ENCODE data around the gene FLNA. TPM values are rescaled to one million over a fixed set of nuclear protein-coding genes. Genes with fewer than 3 reads are reported as not detected.

The FLNA gene
- total and polyA plus RNA-seq, 2 experiments from 2014 or later, result 396 to 468 TPM

GRCh38 chrX:154378799-154379568, 4.5 kb upstream of the FLNA start, which contains the start of gene EMD:
Gene EMD, plus strand, starts transcription at chrX:154379295. Its CDS starts 190 bp downstream, at chrX:154379485.
- 57% methylated on average over 42 of the region's 103 CpGs for WGBS (ENCODE audit: low lambda C conversion rate, missing lambda C conversion rate)
- no peaks in the 10 kb centered on the region for H3K9me2 ChIP-seq (replicated peaks; ENCODE audit: insufficient read depth)
- H3K27ac ChIP-seq, result peak within 1 kb of the TSS; percentile 99
- H3K27me3 ChIP-seq, result no peaks in the 10 kb centered on the region
- DNase-seq (ENCODE audit: low spot score), result peak; percentile 96
- H4K20me1 ChIP-seq (ENCODE audit: insufficient read depth, poor library complexity, severe bottlenecking), result peaks cover 5% of the 10 kb centered on the region
- no peaks in the 10 kb centered on the region for H3K9me3 ChIP-seq (ENCODE audit: low read depth)
- no peaks in the 10 kb centered on the region for H3K36me3 ChIP-seq (replicated peaks; ENCODE audit: insufficient read depth, low read depth)
- peaks cover 16% of the 10 kb centered on the region for H3K79me2 ChIP-seq
- H2AFZ ChIP-seq, result no peak within 1 kb of the TSS
- H3K4me1 ChIP-seq (ENCODE audit: insufficient read depth), result peaks cover 9% of the 10 kb centered on the region
- H3K4me2 ChIP-seq, result peak within 1 kb of the TSS; percentile 85
- TF ChIP-seq EZH2phosphoT487 (IDR thresholded peaks at IDR 0.05; ENCODE audit: low read depth, severe bottlenecking, unreplicated experiment), result no peak
- TF ChIP-seq, protein P1, sequence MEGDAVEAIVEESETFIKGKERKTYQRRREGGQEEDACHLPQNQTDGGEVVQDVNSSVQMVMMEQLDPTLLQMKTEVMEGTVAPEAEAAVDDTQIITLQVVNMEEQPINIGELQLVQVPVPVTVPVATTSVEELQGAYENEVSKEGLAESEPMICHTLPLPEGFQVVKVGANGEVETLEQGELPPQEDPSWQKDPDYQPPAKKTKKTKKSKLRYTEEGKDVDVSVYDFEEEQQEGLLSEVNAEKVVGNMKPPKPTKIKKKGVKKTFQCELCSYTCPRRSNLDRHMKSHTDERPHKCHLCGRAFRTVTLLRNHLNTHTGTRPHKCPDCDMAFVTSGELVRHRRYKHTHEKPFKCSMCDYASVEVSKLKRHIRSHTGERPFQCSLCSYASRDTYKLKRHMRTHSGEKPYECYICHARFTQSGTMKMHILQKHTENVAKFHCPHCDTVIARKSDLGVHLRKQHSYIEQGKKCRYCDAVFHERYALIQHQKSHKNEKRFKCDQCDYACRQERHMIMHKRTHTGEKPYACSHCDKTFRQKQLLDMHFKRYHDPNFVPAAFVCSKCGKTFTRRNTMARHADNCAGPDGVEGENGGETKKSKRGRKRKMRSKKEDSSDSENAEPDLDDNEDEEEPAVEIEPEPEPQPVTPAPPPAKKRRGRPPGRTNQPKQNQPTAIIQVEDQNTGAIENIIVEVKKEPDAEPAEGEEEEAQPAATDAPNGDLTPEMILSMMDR (IDR thresholded peaks at IDR 0.05; ENCODE audit: poor library complexity), result no peak
- no peak for TF ChIP-seq EZH2 (IDR thresholded peaks at IDR 0.05; ENCODE audit: borderline replicate concordance)
- H3K4me3 ChIP-seq, result peak within 1 kb of the TSS; percentile 66

DNA sequence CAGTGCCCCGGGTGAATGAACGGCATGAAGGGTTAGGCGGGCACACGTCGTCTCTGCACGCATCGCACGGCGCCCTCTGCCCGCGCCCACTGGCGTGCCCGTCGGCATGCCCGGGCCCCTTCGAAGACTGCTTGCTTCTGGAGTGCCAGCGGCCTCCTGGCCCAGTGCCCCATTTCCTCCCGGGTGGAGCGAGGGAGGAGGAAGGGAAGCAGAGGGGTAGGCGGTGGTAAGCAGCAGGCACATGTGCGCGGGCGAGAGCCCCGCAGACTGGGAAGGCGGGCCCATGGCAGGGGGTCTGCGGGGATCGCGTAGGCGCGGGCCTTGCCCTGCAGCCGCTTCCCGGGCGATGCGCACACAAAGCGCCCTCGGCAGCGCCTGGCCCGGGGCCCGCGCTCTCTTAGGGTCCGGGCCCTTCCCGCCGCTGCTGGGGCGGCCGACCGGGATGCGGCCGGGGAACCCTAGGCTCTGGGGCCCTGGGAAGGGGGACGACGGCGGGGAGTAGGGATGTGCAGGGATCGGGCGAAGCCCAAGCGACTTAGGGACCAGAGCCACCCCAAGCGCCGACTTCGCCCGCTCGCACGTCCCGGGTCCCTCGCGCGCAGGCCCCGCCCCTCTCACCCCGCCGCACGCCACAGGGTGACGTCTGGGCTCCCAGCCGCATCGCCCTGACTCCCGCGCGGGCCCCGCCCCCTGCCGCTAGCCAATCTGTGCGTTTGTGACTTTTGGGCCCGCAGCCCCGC, 3.8 kb upstream of the FLNA start:
- no peaks in the 10 kb centered on the region for H3K36me3 ChIP-seq (replicated peaks; ENCODE audit: insufficient read depth, low read depth)
- H3K4me1 ChIP-seq (ENCODE audit: insufficient read depth), result peaks cover 14% of the 10 kb centered on the region
- H3K4me3 ChIP-seq, result peak overlapping the region; percentile 2
- H4K20me1 ChIP-seq (ENCODE audit: insufficient read depth, poor library complexity, severe bottlenecking), result peaks cover 5% of the 10 kb centered on the region
- H3K27ac ChIP-seq, result peak overlapping the region; percentile 98
- no peak overlapping the region for H2AFZ ChIP-seq
- peak overlapping the region; percentile 85 for H3K4me2 ChIP-seq
- no peaks in the 10 kb centered on the region for H3K9me2 ChIP-seq (replicated peaks; ENCODE audit: insufficient read depth)
- DNase-seq (ENCODE audit: low spot score), result peak; percentile 57
- no peaks in the 10 kb centered on the region for H3K9me3 ChIP-seq (ENCODE audit: low read depth)
- H3K27me3 ChIP-seq, result no peaks in the 10 kb centered on the region
- peaks cover 16% of the 10 kb centered on the region for H3K79me2 ChIP-seq
- WGBS (ENCODE audit: low lambda C conversion rate, missing lambda C conversion rate), result 56% methylated on average over 27 of the region's 79 CpGs
- no peak for TF ChIP-seq EZH2 (IDR thresholded peaks at IDR 0.05; ENCODE audit: borderline replicate concordance)
- TF ChIP-seq, protein P1 (IDR thresholded peaks at IDR 0.05; ENCODE audit: poor library complexity), result no peak
- TF ChIP-seq EZH2phosphoT487 (IDR thresholded peaks at IDR 0.05; ENCODE audit: low read depth, severe bottlenecking, unreplicated experiment), result no peak

DNA sequence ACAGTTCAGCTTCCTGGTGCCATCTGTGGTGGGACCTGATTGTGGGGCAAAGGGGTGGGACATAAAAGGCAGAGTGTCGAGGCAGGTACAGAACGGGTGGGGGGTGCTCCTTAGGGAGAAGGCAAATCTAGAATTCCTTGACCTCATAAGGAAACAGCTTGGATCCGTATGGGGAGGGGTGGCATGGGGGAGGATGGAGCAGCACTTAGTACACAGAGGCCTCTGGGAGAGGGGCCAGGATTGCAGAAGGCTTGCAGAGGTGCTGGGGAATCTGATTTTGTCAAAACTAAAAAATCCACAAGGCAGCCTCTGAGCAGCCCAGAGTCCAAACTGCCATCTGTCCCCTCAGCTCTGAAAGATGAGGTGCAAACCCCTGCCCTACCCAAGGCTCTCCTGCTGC, 2.3 kb upstream of the FLNA start:
- H3K27me3 ChIP-seq, result no peaks in the 10 kb centered on the region
- no peaks in the 10 kb centered on the region for H3K9me2 ChIP-seq (replicated peaks; ENCODE audit: insufficient read depth)
- DNase-seq (ENCODE audit: low spot score), result no peak
- H3K27ac ChIP-seq, result no peak overlapping the region
- peaks cover 5% of the 10 kb centered on the region for H4K20me1 ChIP-seq (ENCODE audit: insufficient read depth, poor library complexity, severe bottlenecking)
- H3K4me3 ChIP-seq, result no peak overlapping the region
- H3K79me2 ChIP-seq, result peaks cover 16% of the 10 kb centered on the region
- TF ChIP-seq EZH2 (IDR thresholded peaks at IDR 0.05; ENCODE audit: borderline replicate concordance) (no peak), EZH2phosphoT487 (IDR thresholded peaks at IDR 0.05; ENCODE audit: low read depth, severe bottlenecking, unreplicated experiment) (no peak)
- TF ChIP-seq, protein P1 (IDR thresholded peaks at IDR 0.05; ENCODE audit: poor library complexity), result no peak
- H3K4me2 ChIP-seq, result no peak overlapping the region
- no peaks in the 10 kb centered on the region for H3K9me3 ChIP-seq (ENCODE audit: low read depth)
- H3K4me1 ChIP-seq (ENCODE audit: insufficient read depth), result peaks cover 14% of the 10 kb centered on the region
- WGBS (ENCODE audit: low lambda C conversion rate, missing lambda C conversion rate), result 84% methylated on average over 3 of the region's 3 CpGs
- H2AFZ ChIP-seq, result no peak overlapping the region
- H3K36me3 ChIP-seq (replicated peaks; ENCODE audit: insufficient read depth, low read depth), result no peaks in the 10 kb centered on the region

Measured in hepatocyte (in vitro differentiated cells).